OCI-LY7 (cell line): ENCODE results near the gene GAK. TPM values are rescaled to one million over a fixed set of nuclear protein-coding genes. Genes with fewer than 3 reads are reported as not detected.

Experiments used
- BruUV-seq: library from RNA; stranded (reverse); fragments of 400-500 nt; replicated peaks from 2 replicates; lab custom pipeline; 2021; lab: Mats Ljungman, UMichigan
- CTCF ChIA-PET: fragments of 300-600 bp; sonication (Branson Sonifier 250); formaldehyde crosslinking; loops from one replicate; lab custom pipeline; 2022; ENCODE audit warnings: antibody characterized with exemption; ENCODE audit not compliant: unreplicated experiment; lab: Charles Lee
- POLR2A ChIA-PET: fragments of 300-600 bp; sonication (Branson Sonifier 250); formaldehyde crosslinking; loops from one replicate; lab custom pipeline; 2022; ENCODE audit warnings: antibody characterized with exemption; lab: Charles Lee
- DNase-seq: peaks from one replicate; pipeline ENCODE4 v3.0.0-alpha.2; 2015; ENCODE audit warnings: low spot score
- H2AFZ ChIP-seq: fragments of 200-600 bp; sonication (generic), shearing (Covaris generic); 2 replicates; pipeline ENCODE4 v1.6.1; 2014; ENCODE audit warnings: mild to moderate bottlenecking, antibody characterized with exemption, low read length, moderate library complexity
- H3K27ac ChIP-seq: fragments of 200-600 bp; sonication (generic); 2 replicates; pipeline ENCODE4 v1.5.1; 2014; ENCODE audit warnings: mixed run types, low read depth, mild to moderate bottlenecking, moderate library complexity, low read length, inconsistent platforms; ENCODE audit not compliant: poor library complexity, severe bottlenecking
- H3K36me3 ChIP-seq: fragments of 200-600 bp; sonication (generic); 2 replicates; pipeline ENCODE4 v1.6.1; 2014; ENCODE audit warnings: mild to moderate bottlenecking, antibody characterized with exemption, low read length, moderate library complexity, mixed read lengths; ENCODE audit not compliant: insufficient read depth
- H3K4me1 ChIP-seq: fragments of 200-600 bp; sonication (generic); 2 replicates; pipeline ENCODE4 v1.5.1; 2014; ENCODE audit warnings: mild to moderate bottlenecking, low read length; ENCODE audit not compliant: insufficient read depth, poor library complexity, severe bottlenecking
- H3K4me2 ChIP-seq: fragments of 200-600 bp; sonication (generic); 2 replicates; pipeline ENCODE4 v1.6.1; 2014; ENCODE audit warnings: mild to moderate bottlenecking, low read length
- H3K4me3 ChIP-seq: fragments of 200-600 bp; sonication (generic); 2 replicates; pipeline ENCODE4 v1.5.1; 2014; ENCODE audit warnings: mild to moderate bottlenecking, low read depth, low read length; ENCODE audit not compliant: poor library complexity, severe bottlenecking
- H3K79me2 ChIP-seq: fragments of 200-600 bp; sonication (generic); 2 replicates; pipeline ENCODE4 v1.6.1; 2016; ENCODE audit warnings: low read depth, mild to moderate bottlenecking, low read length, moderate library complexity, mixed read lengths; ENCODE audit not compliant: insufficient read depth
- H3K9me2 ChIP-seq: fragments of 200-600 bp; sonication (generic); 2 replicates; pipeline ENCODE4 v1.6.1; 2016; ENCODE audit warnings: mild to moderate bottlenecking, low read length, mixed read lengths; ENCODE audit not compliant: insufficient read depth
- H3K9me3 ChIP-seq: fragments of 200-600 bp; sonication (generic); 2 replicates; pipeline ENCODE4 v1.6.1; 2014; ENCODE audit warnings: mild to moderate bottlenecking, mixed run types, low read length, mixed read lengths
- H4K20me1 ChIP-seq: fragments of 200-600 bp; sonication (generic); 2 replicates; pipeline ENCODE4 v1.6.1; 2014; ENCODE audit warnings: mild to moderate bottlenecking, antibody characterized with exemption, low read length, moderate library complexity, mixed read lengths; ENCODE audit not compliant: insufficient read depth
- CTCF ChIP-seq: fragments of 200-600 bp; sonication (generic); conservative IDR thresholded peaks from 2 replicates; pipeline ENCODE4 v1.5.1; 2014; ENCODE audit warnings: mild to moderate bottlenecking, antibody characterized with exemption, low read length, moderate library complexity, mixed read lengths
- EZH2phosphoT487 ChIP-seq: fragments of 200-600 bp; sonication (generic); IDR thresholded peaks from 2 replicates; pipeline ENCODE4 v1.6.1; 2018; ENCODE audit warnings: low read depth, borderline replicate concordance, mild to moderate bottlenecking, mixed run types, antibody characterized with exemption, low read length, moderate library complexity, mixed read lengths
- intact Hi-C: fragments of 100-400 bp; cut with micrococcal nuclease; formaldehyde crosslinking; loops from one replicate; pipeline ENCODE4 v1.10.0; 2022; ENCODE audit not compliant: unreplicated experiment
- total RNA-seq, 2 experiments: library from RNA; depleted of rRNA in 1 of 2; stranded (reverse); fragments of >200 nt in 1 of 2; shearing (Covaris generic) in 1 of 2; gene quantifications; 2 replicates each; pipeline ENCODE4 v1.2.3, GENCODE V29; 2014 to 2022

The GAK gene
- total RNA-seq, 2 experiments from 2014 or later: 86.1 to 107 TPM

DNA sequence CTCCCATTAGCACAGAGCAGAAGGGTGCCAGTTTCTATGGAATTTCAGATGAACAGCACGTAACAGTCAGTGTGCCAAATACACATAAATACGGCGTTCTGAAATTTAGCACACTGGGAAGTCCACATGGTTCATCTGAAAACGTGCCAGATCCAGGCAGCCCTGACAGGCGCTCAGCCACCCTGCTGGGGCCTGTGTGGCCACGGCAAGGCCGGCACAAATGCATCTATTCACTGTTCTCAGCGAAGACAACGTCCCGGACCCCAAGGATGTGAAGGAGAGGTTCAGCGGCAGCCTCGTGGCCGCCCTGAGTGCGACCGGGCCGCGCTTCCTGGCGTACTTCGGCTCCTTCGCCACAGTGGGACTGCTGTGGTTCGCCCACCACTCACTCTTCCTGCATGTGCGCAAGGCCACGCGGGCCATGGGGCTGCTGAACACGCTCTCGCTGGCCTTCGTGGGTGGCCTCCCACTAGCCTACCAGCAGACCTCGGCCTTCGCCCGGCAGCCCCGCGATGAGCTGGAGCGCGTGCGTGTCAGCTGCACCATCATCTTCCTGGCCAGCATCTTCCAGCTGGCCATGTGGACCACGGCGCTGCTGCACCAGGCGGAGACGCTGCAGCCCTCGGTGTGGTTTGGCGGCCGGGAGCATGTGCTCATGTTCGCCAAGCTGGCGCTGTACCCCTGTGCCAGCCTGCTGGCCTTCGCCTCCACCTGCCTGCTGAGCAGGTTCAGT lies 25.6 kb upstream of the GAK start:
- DNase-seq: no peak
- Histone ChIP-seq H3K9me2 (no peaks in the 10 kb centered on the region), H3K79me2 (no peaks in the 10 kb centered on the region), H3K9me3 (no peaks in the 10 kb centered on the region), H3K4me3 (no peak overlapping the region), H3K27ac (no peak overlapping the region), H2AFZ (no peak overlapping the region), H4K20me1 (no peaks in the 10 kb centered on the region), H3K4me2 (no peak overlapping the region), H3K4me1 (no peaks in the 10 kb centered on the region), H3K36me3 (no peaks in the 10 kb centered on the region)
- ChIA-PET CTCF (no interaction called here), POLR2A (no interaction called here)
- intact Hi-C loops: no loop called here
- BruUV-seq: no TSS peak
- TF ChIP-seq CTCF (no peak), EZH2phosphoT487 (no peak)

DNA sequence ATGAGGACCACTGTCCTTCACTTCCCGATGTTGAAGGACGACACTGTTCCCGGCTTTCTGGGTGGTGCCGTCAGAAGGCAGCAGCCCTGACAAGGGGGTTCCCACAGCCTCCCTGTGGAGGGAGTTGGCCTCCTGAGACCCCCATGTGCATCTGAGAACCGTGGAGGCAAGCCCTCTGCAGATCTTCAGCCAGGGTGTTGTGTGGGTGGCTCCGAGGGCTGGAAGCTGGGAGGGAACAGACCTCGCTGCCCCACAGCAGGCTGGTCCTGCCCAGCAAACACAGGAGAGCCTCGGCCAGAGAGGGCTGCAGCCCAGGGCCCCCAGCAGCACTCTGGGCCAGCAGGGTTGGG lies 25.1 kb upstream of the GAK start:
- H3K9me3 ChIP-seq: no peaks in the 10 kb centered on the region
- intact Hi-C loops: no loop called here
- H3K79me2 ChIP-seq: no peaks in the 10 kb centered on the region
- H2AFZ ChIP-seq: no peak overlapping the region
- H3K36me3 ChIP-seq: no peaks in the 10 kb centered on the region
- H3K4me2 ChIP-seq: no peak overlapping the region
- H3K9me2 ChIP-seq: no peaks in the 10 kb centered on the region
- TF ChIP-seq EZH2phosphoT487: no peak
- no peak for TF ChIP-seq CTCF
- no peak overlapping the region for H3K27ac ChIP-seq
- ChIA-PET POLR2A (no interaction called here), CTCF (no interaction called here)
- H3K4me1 ChIP-seq: no peaks in the 10 kb centered on the region
- DNase-seq: no peak
- no peaks in the 10 kb centered on the region for H4K20me1 ChIP-seq
- BruUV-seq: no TSS peak
- no peak overlapping the region for H3K4me3 ChIP-seq

- DNase-seq: no peak
- H3K4me2 ChIP-seq: no peak overlapping the region
- intact Hi-C loops: no loop called here
- H3K4me1 ChIP-seq: no peaks in the 10 kb centered on the region
- H3K36me3 ChIP-seq: no peaks in the 10 kb centered on the region
- POLR2A ChIA-PET: no interaction called here
- no peak overlapping the region for H3K4me3 ChIP-seq
- TF ChIP-seq EZH2phosphoT487 (no peak), CTCF (no peak)
- CTCF ChIA-PET: no interaction called here
- no peaks in the 10 kb centered on the region for H4K20me1 ChIP-seq
- H3K9me2 ChIP-seq: no peaks in the 10 kb centered on the region
- H3K27ac ChIP-seq: no peak overlapping the region
- no peaks in the 10 kb centered on the region for H3K9me3 ChIP-seq
- BruUV-seq: no TSS peak
- H3K79me2 ChIP-seq: no peaks in the 10 kb centered on the region
- no peak overlapping the region for H2AFZ ChIP-seq
Observed at GRCh38 chr4:956531-957230, 24.6 kb upstream of the GAK start.
